RWPE2 (cell line): ENCODE measurements around the gene MAN2A2.

ENCODE experiments used
- ATAC-seq: fragments of 200-7000 bp; cut with Tn5 transposase; 3 replicates; pipeline ENCODE4 v1.9.1; 2021; ENCODE audit warnings: low read depth
- DNase-seq: peaks from one replicate; pipeline ENCODE4 v3.0.0-alpha.2; 2020; ENCODE audit warnings: low spot score
- H3K27ac ChIP-seq: fragments of 450-650 bp; 2 replicates; pipeline ENCODE4 v1.5.1; 2017; ENCODE audit warnings: mild to moderate bottlenecking; ENCODE audit not compliant: poor library complexity, severe bottlenecking
- H3K27me3 ChIP-seq: fragments of 250-450 bp; sonication (Bioruptor Pico); 2 replicates; pipeline ENCODE4 v1.5.1; 2021; ENCODE audit warnings: mild to moderate bottlenecking, moderate library complexity; ENCODE audit not compliant: insufficient read depth, poor library complexity, severe bottlenecking
- H3K36me3 ChIP-seq: fragments of 250-450 bp; sonication (Bioruptor Pico); 2 replicates; pipeline ENCODE4 v1.5.1; 2020; ENCODE audit warnings: low read depth, mild to moderate bottlenecking, moderate library complexity
- H3K4me1 ChIP-seq: fragments of 250-450 bp; sonication (Bioruptor Pico); 2 replicates; pipeline ENCODE4 v1.5.1; 2021; ENCODE audit warnings: mild to moderate bottlenecking, moderate library complexity; ENCODE audit not compliant: insufficient read depth, poor library complexity, severe bottlenecking
- H3K4me3 ChIP-seq: fragments of 250-450 bp; sonication (Bioruptor Pico); 2 replicates; pipeline ENCODE4 v1.5.1; 2021; ENCODE audit warnings: mild to moderate bottlenecking, moderate library complexity; ENCODE audit not compliant: severe bottlenecking
- H3K9me3 ChIP-seq: fragments of 250-450 bp; sonication (Bioruptor Pico); 2 replicates; pipeline ENCODE4 v1.5.1; 2021; ENCODE audit warnings: mild to moderate bottlenecking, moderate library complexity; ENCODE audit not compliant: severe bottlenecking
- TF ChIP-seq, protein P1 (sequence below): fragments of 450-650 bp; IDR thresholded peaks from one replicate; pipeline ENCODE4 v1.5.1; 2017; ENCODE audit warnings: mild to moderate bottlenecking, moderate library complexity; ENCODE audit not compliant: poor library complexity, severe bottlenecking

MAN2A2 gene

DNA sequence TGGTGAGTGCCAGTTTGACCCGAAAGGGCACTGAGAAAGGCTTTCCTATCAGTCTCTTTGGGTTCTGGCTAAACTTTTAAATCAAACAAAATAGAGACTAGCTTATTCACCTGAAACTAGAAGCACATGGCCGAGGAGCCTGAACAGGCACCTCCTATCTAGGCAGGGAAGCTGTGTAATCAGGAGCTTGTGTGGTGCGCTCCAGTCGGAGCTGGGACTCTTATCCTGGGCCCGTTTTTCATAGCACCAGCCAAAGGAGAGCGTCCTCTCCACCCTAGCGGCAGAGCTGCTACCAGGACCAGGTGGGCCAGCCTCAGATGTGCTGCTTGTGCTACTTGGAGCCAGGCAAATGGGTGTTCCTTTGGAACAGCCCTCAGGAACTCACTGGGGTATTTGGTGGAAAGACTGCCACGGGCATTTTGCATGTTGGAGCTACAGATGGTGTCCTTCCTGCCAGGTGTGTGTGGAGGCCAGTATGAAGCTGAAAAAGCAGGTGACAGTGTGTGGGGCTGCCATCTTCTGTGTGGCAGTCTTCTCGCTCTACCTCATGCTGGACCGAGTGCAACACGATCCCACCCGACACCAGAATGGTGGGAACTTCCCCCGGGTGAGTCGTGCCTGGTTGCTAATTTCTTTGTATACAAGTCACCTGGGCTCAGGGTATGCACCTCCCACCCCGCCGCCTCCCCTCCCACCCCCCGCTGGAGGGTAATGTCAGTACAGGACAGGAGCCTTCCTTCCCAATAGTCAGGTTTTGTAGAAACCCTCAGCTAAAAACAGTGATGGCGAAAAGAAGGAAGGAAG is 833 bp downstream of the MAN2A2 start:
- ATAC-seq (no peak), DNase-seq (no peak)
- H3K4me3 ChIP-seq, result peak overlapping the region; percentile 53
- TF ChIP-seq, protein P1, sequence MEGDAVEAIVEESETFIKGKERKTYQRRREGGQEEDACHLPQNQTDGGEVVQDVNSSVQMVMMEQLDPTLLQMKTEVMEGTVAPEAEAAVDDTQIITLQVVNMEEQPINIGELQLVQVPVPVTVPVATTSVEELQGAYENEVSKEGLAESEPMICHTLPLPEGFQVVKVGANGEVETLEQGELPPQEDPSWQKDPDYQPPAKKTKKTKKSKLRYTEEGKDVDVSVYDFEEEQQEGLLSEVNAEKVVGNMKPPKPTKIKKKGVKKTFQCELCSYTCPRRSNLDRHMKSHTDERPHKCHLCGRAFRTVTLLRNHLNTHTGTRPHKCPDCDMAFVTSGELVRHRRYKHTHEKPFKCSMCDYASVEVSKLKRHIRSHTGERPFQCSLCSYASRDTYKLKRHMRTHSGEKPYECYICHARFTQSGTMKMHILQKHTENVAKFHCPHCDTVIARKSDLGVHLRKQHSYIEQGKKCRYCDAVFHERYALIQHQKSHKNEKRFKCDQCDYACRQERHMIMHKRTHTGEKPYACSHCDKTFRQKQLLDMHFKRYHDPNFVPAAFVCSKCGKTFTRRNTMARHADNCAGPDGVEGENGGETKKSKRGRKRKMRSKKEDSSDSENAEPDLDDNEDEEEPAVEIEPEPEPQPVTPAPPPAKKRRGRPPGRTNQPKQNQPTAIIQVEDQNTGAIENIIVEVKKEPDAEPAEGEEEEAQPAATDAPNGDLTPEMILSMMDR, result no peak
- H3K9me3 ChIP-seq, result no peaks in the 10 kb centered on the region
- H3K27me3 ChIP-seq, result no peaks in the 10 kb centered on the region
- H3K36me3 ChIP-seq, result peaks cover 14% of the 10 kb centered on the region
- peak overlapping the region; percentile 34 for H3K27ac ChIP-seq
- H3K4me1 ChIP-seq, result peaks cover 5% of the 10 kb centered on the region

DNA sequence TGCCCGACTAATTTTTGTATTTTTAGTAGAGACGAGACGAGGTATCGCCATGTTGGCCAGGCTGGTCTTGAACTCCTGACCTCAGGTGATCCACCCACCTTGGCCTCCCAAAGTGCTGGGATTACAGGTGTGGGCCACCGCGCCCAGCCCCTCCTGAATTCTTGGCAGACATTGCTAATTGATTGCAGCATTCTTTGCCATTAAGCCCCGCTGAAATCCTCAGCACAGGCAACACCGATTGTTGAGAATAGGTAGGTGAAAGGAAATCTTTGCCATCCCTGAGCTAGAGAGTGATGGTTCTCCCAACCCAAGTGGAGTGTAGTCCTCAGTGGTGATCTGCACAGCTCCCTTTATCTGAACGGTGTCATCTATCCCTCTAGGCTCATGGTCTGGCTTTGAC is 1.6 kb downstream of the MAN2A2 start:
- no peak overlapping the region for H3K27ac ChIP-seq
- DNase-seq, result no peak
- H3K4me3 ChIP-seq, result no peak overlapping the region
- ATAC-seq, result no peak
- peaks cover 5% of the 10 kb centered on the region for H3K4me1 ChIP-seq
- TF ChIP-seq, protein P1, result no peak
- peaks cover 19% of the 10 kb centered on the region for H3K36me3 ChIP-seq
- H3K9me3 ChIP-seq, result no peaks in the 10 kb centered on the region
- H3K27me3 ChIP-seq, result no peaks in the 10 kb centered on the region

DNA sequence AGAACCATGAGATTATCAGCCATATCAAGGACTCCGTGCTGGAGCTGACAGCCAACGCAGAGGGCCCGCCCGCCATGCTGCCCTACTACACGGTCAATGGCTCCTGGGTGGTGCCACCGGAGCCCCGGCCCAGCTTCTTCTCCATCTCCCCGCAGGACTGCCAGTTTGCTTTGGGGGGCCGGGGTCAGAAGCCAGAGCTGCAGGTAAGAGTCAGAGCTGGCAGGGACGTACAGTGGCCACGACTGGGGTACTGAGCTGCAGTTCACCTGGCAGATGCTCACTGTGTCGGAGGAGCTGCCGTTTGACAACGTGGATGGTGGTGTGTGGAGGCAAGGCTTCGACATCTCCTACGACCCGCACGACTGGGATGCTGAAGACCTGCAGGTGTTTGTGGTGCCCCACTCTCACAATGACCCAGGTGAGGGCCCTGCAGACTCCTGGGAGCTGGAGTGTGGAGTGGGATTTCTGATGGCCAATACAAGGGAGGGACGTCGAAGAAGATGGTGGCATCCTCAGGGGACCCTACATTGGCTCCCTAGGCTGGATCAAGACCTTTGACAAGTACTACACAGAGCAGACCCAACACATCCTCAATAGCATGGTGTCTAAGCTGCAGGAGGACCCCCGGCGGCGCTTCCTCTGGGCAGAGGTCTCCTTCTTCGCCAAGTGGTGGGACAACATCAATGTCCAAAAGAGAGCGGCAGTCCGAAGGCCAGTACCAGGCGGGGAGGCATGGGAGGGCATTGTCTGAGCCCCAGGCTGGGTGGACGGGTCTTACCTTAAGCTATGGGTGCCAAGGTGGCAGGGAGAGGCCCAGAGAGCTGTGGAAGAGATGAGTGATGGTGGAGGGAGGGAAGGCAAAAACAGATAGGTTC is 2.4 kb downstream of the MAN2A2 start:
- peaks cover 20% of the 10 kb centered on the region for H3K36me3 ChIP-seq
- H3K4me3 ChIP-seq, result no peak overlapping the region
- no peak overlapping the region for H3K27ac ChIP-seq
- H3K4me1 ChIP-seq, result peaks cover 5% of the 10 kb centered on the region
- no peaks in the 10 kb centered on the region for H3K9me3 ChIP-seq
- peak; percentile 74 for DNase-seq
- TF ChIP-seq, protein P1, result no peak
- no peaks in the 10 kb centered on the region for H3K27me3 ChIP-seq
- ATAC-seq, result no peak

DNA sequence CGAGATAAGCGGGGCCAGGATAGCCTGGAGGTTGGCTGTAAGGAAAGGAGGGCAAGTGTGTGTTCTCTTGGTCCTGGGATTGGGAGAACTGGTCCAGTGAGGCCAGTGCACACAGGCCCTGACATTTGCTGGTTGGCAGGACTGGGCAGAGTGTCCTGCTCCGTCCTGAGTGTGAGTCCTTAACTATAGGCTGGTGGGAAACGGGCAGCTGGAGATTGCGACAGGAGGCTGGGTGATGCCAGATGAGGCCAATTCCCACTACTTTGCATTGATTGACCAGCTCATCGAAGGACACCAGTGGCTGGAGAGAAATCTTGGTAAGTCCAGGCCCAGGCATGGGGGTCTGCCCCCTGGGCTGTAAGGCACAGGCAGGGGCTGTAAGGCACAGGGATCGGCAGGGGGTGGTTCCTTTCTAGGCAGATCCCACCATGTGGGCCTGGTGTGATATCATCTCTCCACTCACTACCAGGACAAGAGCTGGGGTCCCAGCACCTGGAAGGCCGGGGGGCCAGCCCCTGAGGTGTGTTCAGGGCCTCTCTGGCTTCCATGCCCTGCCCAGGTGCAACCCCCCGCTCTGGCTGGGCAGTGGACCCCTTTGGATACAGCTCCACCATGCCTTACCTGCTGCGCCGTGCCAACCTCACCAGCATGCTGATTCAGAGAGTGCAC is 3.2 kb downstream of the MAN2A2 start:
- ATAC-seq (no peak), DNase-seq (peak; percentile 73)
- TF ChIP-seq, protein P1, result no peak
- H3K27me3 ChIP-seq, result no peaks in the 10 kb centered on the region
- peaks cover 26% of the 10 kb centered on the region for H3K36me3 ChIP-seq
- no peak overlapping the region for H3K4me3 ChIP-seq
- H3K4me1 ChIP-seq, result peaks cover 5% of the 10 kb centered on the region
- H3K9me3 ChIP-seq, result no peaks in the 10 kb centered on the region
- no peak overlapping the region for H3K27ac ChIP-seq
